GM12873 (cell line): Measurements from ENCODE around the gene KRTAP9-9.
"Not testable (repeated sequence)": the region's sequence is repeated elsewhere in the genome, so short reads cannot be mapped to it uniquely, and the experiment has no call there.

Experiments
- TF ChIP-seq, protein P1 (sequence below): IDR thresholded peaks from 2 replicates; pipeline ENCODE4 v1.5.1; 2012; ENCODE audit warnings: low read depth, mild to moderate bottlenecking, moderate library complexity, low read length, control low read depth; ENCODE audit not compliant: insufficient read depth; ENCODE audit errors: missing control alignments

KRTAP9-9 gene

DNA sequence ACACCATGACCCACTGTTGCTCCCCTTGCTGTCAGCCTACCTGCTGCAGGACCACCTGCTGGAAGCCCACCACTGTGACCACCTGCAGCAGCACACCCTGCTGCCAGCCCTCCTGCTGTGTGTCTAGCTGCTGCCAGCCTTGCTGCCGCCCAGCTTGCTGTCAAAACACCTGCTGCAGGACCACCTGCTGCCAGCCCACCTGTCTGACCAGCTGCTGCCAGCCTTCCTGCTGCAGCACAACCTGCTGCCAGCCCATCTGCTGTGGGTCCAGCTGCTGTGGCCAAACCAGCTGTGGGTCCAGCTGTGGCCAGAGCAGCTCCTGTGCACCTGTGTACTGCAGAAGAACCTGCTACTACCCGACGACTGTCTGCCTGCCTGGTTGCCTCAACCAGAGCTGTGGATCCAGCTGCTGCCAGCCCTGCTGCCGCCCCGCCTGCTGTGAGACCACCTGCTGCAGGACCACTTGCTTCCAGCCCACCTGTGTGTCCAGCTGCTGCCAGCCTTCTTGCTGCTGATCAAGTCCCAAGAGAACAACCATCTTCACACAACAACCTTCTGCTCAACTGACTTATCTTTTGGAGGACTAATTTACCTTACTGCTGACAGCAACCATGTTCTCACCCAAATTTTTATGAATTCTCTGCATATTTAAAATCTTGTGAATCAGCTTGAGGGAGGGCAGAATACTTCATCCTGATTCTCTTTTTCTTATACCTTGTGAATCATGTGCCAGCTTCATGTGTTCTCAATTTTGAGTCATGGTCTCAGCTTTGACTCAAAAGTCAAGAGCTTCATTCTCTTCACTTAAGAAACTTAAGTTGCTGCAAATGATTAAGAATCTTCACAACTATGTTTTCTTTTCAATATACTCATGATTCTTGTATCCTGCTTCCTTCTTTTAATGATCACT is at the start of gene KRTAP9-9:
Gene KRTAP9-9 (plus strand): TSS at position 4 of the 910 bp plus-strand sequence.
- TF ChIP-seq, protein P1, sequence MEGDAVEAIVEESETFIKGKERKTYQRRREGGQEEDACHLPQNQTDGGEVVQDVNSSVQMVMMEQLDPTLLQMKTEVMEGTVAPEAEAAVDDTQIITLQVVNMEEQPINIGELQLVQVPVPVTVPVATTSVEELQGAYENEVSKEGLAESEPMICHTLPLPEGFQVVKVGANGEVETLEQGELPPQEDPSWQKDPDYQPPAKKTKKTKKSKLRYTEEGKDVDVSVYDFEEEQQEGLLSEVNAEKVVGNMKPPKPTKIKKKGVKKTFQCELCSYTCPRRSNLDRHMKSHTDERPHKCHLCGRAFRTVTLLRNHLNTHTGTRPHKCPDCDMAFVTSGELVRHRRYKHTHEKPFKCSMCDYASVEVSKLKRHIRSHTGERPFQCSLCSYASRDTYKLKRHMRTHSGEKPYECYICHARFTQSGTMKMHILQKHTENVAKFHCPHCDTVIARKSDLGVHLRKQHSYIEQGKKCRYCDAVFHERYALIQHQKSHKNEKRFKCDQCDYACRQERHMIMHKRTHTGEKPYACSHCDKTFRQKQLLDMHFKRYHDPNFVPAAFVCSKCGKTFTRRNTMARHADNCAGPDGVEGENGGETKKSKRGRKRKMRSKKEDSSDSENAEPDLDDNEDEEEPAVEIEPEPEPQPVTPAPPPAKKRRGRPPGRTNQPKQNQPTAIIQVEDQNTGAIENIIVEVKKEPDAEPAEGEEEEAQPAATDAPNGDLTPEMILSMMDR = not testable (repeated sequence)

DNA sequence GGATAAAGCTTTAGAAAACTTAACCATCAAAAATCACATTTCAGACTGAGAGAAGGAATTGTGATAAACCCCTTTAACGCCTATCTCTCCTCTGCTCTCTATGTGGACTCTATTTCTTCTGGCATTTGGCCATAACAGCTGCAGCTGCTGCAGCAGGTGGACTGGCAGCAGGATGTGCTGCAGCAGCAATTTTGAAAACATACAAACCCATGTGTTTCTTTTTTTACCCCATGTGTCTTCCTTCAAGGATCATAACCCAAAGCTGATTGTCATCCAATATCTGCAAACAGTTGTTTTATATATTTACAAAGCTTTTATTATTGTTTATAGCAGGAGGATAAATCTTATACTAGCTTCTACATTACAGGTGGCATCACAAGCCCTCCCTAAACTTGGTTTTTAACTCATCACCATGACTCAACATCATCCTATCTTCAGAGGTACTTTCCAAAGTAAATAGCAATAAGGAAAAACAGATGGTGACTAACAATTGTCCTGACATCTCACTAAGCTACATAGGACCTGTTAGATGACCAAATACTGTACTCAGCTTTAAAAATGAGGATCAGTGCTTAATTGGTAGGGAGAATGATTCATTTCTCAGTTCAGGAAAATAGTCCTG is 43.2 kb upstream of the KRTAP9-9 start:
- TF ChIP-seq, protein P1 = no peak

DNA sequence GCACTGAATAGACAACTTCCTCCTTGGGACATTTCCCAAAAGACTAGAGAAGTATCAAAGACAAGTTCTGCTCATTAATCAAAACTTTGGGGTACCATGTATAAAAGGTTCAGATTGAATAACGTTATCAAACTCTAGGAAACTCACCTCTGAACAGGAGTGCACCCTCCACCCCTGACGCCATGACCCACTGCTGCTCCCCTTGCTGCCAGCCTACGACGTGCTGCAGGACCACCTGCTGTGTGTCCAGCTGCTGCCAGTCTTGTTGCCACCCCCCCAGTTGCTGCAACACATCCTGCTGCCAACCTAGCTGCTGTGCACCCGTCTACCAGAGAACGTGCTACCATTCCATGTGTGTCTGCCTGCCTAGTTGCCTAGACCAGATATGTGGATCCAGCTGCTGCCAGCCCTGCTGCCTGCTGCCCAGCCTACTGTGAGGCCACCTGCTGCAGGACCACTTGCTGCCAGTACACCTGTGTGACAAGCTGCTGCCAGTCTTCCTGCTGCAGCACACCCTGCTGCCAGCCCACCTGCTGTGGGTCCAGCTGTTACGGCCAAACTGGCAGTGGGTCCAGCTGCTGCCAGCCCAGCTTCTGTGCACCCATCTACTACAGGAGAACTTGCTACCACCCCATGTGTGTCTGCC is 42.5 kb upstream of the KRTAP9-9 start:
- TF ChIP-seq, protein P1 = no peak

DNA sequence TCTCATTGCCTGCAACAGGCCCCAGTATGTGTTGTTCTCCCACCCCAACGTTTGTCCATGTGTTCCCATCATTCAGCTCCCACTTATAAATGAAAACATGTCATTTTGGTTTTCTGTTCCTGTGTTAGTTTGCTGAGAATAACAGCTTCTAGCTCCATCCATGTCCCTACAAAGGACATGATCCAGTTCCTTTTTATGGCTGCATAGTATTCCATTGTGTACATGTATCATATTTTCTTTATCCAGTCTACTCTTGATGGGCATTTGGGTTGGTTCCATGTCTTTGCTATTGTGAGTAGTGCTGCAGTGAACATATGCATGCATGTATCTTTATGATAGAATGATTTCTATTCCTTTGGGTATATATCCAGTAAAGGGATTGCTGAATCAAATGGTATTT is 39.5 kb upstream of the KRTAP9-9 start:
- TF ChIP-seq, protein P1 = no peak

DNA sequence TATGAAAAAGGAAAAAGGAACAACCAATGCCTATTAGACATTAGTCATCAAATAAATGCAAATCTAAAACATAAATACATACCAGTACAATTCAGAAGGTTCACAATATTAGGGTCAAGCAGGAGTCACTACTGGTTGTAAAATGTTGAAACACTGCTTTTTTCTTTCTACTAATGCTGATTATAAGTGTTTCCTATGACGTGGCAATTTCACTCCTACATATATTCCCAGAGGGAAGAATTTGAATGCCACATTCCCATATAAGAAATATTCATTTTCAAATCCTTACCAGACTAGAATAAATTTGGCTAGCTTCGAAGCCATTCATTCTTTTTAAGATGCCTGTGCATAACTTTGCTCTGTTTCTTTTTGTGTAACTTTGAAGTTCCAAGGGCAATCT is 31.4 kb upstream of the KRTAP9-9 start:
- TF ChIP-seq, protein P1 = no peak

DNA sequence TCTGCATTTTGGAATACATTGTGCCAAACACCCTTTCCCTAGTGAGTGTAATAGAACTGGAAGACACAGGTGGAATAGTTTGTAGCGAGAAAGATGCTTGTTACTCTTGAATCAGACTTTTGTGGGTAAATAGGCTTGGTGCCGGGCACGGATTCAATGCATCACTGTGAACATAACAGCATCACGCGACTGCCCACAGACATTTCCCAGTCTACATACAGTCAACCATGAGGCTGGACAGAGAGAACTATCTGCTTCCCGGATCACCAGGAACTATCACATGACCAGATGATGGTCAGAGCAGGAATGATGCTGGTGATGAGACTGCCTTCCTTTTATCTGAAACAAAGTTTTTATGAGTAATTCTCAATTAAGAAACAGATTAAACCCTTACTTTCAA is 29.1 kb upstream of the KRTAP9-9 start:
- TF ChIP-seq, protein P1 = no peak

DNA sequence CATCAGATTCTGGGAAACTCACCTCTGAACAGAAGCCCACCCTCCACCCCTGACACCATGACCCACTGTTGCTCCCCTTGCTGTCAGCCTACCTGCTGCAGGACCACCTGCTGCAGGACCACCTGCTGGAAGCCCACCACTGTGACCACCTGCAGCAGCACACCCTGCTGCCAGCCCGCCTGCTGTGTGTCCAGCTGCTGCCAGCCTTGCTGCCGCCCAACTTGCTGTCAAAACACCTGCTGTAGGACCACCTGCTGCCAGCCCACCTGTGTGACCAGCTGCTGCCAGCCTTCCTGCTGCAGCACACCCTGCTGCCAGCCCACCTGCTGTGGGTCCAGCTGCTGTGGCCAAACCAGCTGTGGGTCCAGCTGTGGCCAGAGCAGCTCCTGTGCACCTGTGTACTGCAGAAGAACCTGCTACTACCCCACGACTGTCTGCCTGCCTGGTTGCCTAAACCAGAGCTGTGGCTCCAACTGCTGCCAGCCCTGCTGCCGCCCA is 28.5 kb upstream of the KRTAP9-9 start, which contains the start of gene KRTAP9-2:
Gene KRTAP9-2 (plus strand): TSS at position 51 of the 498 bp plus-strand sequence. CDS start 7 bp downstream, at position 58.
- TF ChIP-seq, protein P1 = not testable (repeated sequence)
